ENCODE data around the gene LHFPL4. TPM values are rescaled to one million over a fixed set of nuclear protein-coding genes. Genes with fewer than 3 reads are reported as not detected.
A peak's percentile ranks its signal among the peaks of the same experiment; 100 is the strongest.

LHFPL4 gene
- total and polyA plus RNA-seq, 10 donors: not detected

- Histone ChIP-seq H3K27ac (no peak overlapping the region), H3K27me3 (replicated peaks in 1 of 7) (no peaks in the 10 kb centered on the region), H3K4me3 (no peak overlapping the region), H3K9me3 (no peaks in the 10 kb centered on the region), H3K36me3 (peaks cover 4 to 100% (median 94%) of the 10 kb centered on the region in 6 donors), H3K4me1 (no peaks in the 10 kb centered on the region)
- TF ChIP-seq POLR2AphosphoS5 (IDR thresholded peaks at IDR 0.05): no peak
- TF ChIP-seq CTCF (IDR thresholded peaks at IDR 0.05 in 8 of 11, conservative IDR thresholded peaks at IDR 0.05 in 3 of 11): no peak
- TF ChIP-seq POLR2A (IDR thresholded peaks at IDR 0.05): no peak
- intact Hi-C loops (cut with DNase I; ENCODE audit: low total_unique reads): no loop called here
- DNase-seq: no peak
- WGBS, 5 donors: 94 to 97% (median 96%) methylated on average over 3 of the region's 3 CpGs
These were observed 83.6 kb downstream of the LHFPL4 start for GRCh38 chr3:9469986-9470385.

DNA sequence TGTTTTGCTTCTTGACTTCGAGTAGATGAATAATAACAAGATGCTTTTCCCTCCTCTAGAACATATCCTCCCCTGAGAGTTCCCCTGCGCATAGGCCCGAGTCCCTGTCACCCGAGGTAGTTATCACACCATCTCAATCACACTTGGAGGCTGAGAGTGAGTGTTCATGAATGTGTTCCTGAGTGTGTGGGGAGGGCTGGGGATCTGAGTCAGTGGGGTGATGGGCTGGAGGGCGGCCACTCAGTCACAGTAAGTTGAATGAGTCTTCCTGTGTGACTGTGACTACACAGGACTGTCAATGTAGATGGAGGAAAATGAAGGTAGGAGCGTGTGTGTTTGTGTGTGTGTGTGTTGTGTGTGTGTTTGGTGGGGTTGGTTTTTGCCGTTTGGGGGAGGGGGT, 85.2 kb downstream of the LHFPL4 start:
- TF ChIP-seq POLR2A (IDR thresholded peaks at IDR 0.05) (no peak), CTCF (IDR thresholded peaks at IDR 0.05 in 8 of 11, conservative IDR thresholded peaks at IDR 0.05 in 3 of 11) (no peak), POLR2AphosphoS5 (IDR thresholded peaks at IDR 0.05) (no peak)
- 87 to 94% (median 93%) methylated on average over 7 of the region's 7 CpGs for WGBS, 5 donors
- intact Hi-C loops (cut with DNase I; ENCODE audit: low total_unique reads): no loop called here

DNA sequence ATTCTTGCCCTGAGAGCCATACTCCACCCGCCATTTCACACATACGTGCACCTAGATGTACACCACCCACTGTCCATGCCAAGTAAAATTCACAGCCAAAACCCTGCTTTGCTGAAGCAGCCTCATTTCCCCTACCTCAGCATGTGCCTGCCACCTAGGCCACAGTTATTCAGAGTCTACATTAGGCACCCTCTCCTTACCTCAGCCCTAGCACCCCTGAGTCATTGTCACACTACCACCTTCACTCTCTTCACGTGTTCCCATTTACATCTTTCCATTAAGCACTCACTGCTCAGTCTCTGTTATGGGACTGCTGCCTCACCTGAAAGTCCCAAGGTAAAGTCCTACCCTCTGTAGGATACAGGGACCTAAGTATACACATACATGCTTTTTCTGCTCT, 86.2 kb downstream of the LHFPL4 start:
- 90 to 93% (median 91%) methylated on average over 3 of the region's 3 CpGs for WGBS, 5 donors

More for the DNA sequence above, 85.2 kb downstream of the LHFPL4 start:
- Histone ChIP-seq H3K36me3 (peaks cover 7 to 100% (median 94%) of the 10 kb centered on the region in 6 donors), H3K4me1 (no peaks in the 10 kb centered on the region), H3K4me3 (no peak overlapping the region), H3K9me3 (no peaks in the 10 kb centered on the region), H3K27me3 (replicated peaks in 1 of 7) (no peaks in the 10 kb centered on the region), H3K27ac (no peak overlapping the region)
- no peak for DNase-seq

More for the DNA sequence above, 86.2 kb downstream of the LHFPL4 start:
- no peak for TF ChIP-seq POLR2A (IDR thresholded peaks at IDR 0.05)
- no peak for TF ChIP-seq CTCF (IDR thresholded peaks at IDR 0.05 in 8 of 11, conservative IDR thresholded peaks at IDR 0.05 in 3 of 11)
- peak in 1 of 3 donors; percentile 24 for TF ChIP-seq POLR2AphosphoS5 (IDR thresholded peaks at IDR 0.05)
- no peaks in the 10 kb centered on the region for H3K9me3 ChIP-seq
- H3K4me3 ChIP-seq: no peak overlapping the region
- intact Hi-C loops (cut with DNase I; ENCODE audit: low total_unique reads): no loop called here
- H3K27me3 ChIP-seq (replicated peaks in 1 of 7): no peaks in the 10 kb centered on the region
- no peaks in the 10 kb centered on the region for H3K4me1 ChIP-seq
- no peak for DNase-seq
- H3K36me3 ChIP-seq: peaks cover 7 to 100% (median 94%) of the 10 kb centered on the region in 6 donors
- H3K27ac ChIP-seq: no peak overlapping the region
